Pancreas (tissue), 8 donors: Measurements from ENCODE around the gene HLA-DPB1. TPM values are rescaled to one million over a fixed set of nuclear protein-coding genes. Genes with fewer than 3 reads are reported as not detected.

Experiments used
- polyA plus RNA-seq, 2 donors: library from polyadenylated mRNA; stranded (reverse); fragments of 200-250 nt; gene quantifications; one replicate each; pipeline ENCODE4 v1.2.3, GENCODE V29; 2013
- total RNA-seq, 6 donors: library from RNA; stranded (reverse); fragmentation: NEBNext Ultra II Directional in 4 of 6; extraction: Animal tissue kit (Norgen Biotek cat#: 25700) in 4 of 6; gene quantifications; one replicate each; pipeline versions ENCODE4 v1.2.1 to v1.2.4, GENCODE V29; 2021 to 2023
- donor health status: healthy with polysubstance abuse.
- donor health status: DM: no; HTN: no; CAD: no; lungs with moderate emphysema.
- donor health status: DM: no; HTN: no; CAD: no.
- donor health status: Bipolar disorder and iron deficiency.
- donor health status: DM: yes; HTN: yes; CAD: no.
- donor health status: DM: no; HTN: no; CAD: no.
- donor health status: DM: no; HTN: no; CAD: no.
- donor health status: DM: yes; HTN: yes; CAD: no.

HLA-DPB1 gene
- total and polyA plus RNA-seq, 8 donors: 11.8 to 156 (median 18.8) TPM

Other genes starting within 250 kb of the HLA-DPB1 start
- 10 to 100 TPM in 4 of 6 donors, 1 to 10 TPM in 2; 5.0 to 23.1 (median 12.2) TPM for gene TAP2, start 237.3 kb upstream of the HLA-DPB1 start, total RNA-seq
- 10 to 100 TPM in 1 of 2 donors, 1 to 10 TPM in 1; 8.8 to 16.9 TPM for gene TAP2, start 237.3 kb upstream of the HLA-DPB1 start, polyA plus RNA-seq
- 10 to 100 TPM in 5 of 6 donors, 1 to 10 TPM in 1; 7.4 to 40.2 (median 11.8) TPM for gene PSMB8, start 231.9 kb upstream of the HLA-DPB1 start, total RNA-seq
- gene PSMB8, start 231.9 kb upstream of the HLA-DPB1 start, polyA plus RNA-seq: 10 to 100 TPM; 27.9 to 35.2 TPM
- gene TAP1, start 222.3 kb upstream of the HLA-DPB1 start, total RNA-seq: 10 to 100 TPM in 5 of 6 donors, 1 to 10 TPM in 1; 7.8 to 32.1 (median 11.6) TPM
- gene TAP1, start 222.3 kb upstream of the HLA-DPB1 start, polyA plus RNA-seq: 10 to 100 TPM; 18.8 to 28.5 TPM
- 10 to 100 TPM in 2 of 6 donors, 1 to 10 TPM in 4; 5.1 to 18.1 (median 5.8) TPM for gene PSMB9, start 221.8 kb upstream of the HLA-DPB1 start, total RNA-seq
- 10 to 100 TPM in 1 of 2 donors, 1 to 10 TPM in 1; 8.3 to 13.7 TPM for gene PSMB9, start 221.8 kb upstream of the HLA-DPB1 start, polyA plus RNA-seq
- gene HLA-DMB, start 135.0 kb upstream of the HLA-DPB1 start, total RNA-seq: 10 to 100 TPM in 2 of 6 donors, 1 to 10 TPM in 4; 1.9 to 42.6 (median 4.3) TPM
- gene HLA-DMB, start 135.0 kb upstream of the HLA-DPB1 start, polyA plus RNA-seq: 1 to 10 TPM; 2.7 to 6.2 TPM
- 10 to 100 TPM in 4 of 6 donors, 1 to 10 TPM in 2; 6.8 to 72.9 (median 17.0) TPM for gene HLA-DMA, start 122.9 kb upstream of the HLA-DPB1 start, total RNA-seq
- 10 to 100 TPM; 25.0 to 34.0 TPM for gene HLA-DMA, start 122.9 kb upstream of the HLA-DPB1 start, polyA plus RNA-seq
- 10 to 100 TPM; 50.5 to 98.4 (median 80.2) TPM for gene BRD2, start 107.4 kb upstream of the HLA-DPB1 start, total RNA-seq
- gene BRD2, start 107.4 kb upstream of the HLA-DPB1 start, polyA plus RNA-seq: 100 to 1,000 TPM in 1 of 2 donors, 10 to 100 TPM in 1; 94.3 to 128 TPM
- 10 to 100 TPM in 1 of 6 donors, 1 to 10 TPM in 3, under 1 TPM in 2; 0.60 to 16.5 (median 2.2) TPM for gene HLA-DOA, start 66.4 kb upstream of the HLA-DPB1 start, total RNA-seq
- under 1 TPM; 0.38 to 0.46 TPM for gene HLA-DOA, start 66.4 kb upstream of the HLA-DPB1 start, polyA plus RNA-seq
- 100 to 1,000 TPM in 1 of 6 donors, 10 to 100 TPM in 2, 1 to 10 TPM in 3; 8.7 to 162 (median 13.5) TPM for gene HLA-DPA1, start 2.3 kb upstream of the HLA-DPB1 start, total RNA-seq
- 1 to 10 TPM; 5.5 to 9.1 TPM for gene HLA-DPA1, start 2.3 kb upstream of the HLA-DPB1 start, polyA plus RNA-seq
- under 1 TPM; 0.15 to 0.75 (median 0.36) TPM for gene COL11A2, start 116.5 kb downstream of the HLA-DPB1 start, total RNA-seq
- gene COL11A2, start 116.5 kb downstream of the HLA-DPB1 start, polyA plus RNA-seq: 1 to 10 TPM; 2.9 to 3.1 TPM
- 10 to 100 TPM; 20.1 to 30.9 (median 21.9) TPM for gene RXRB, start 124.7 kb downstream of the HLA-DPB1 start, total RNA-seq
- gene RXRB, start 124.7 kb downstream of the HLA-DPB1 start, polyA plus RNA-seq: 10 to 100 TPM; 48.8 to 68.3 TPM
- gene SLC39A7, start 124.9 kb downstream of the HLA-DPB1 start, total RNA-seq: 10 to 100 TPM; 41.6 to 87.5 (median 64.5) TPM
- 100 to 1,000 TPM in 1 of 2 donors, 10 to 100 TPM in 1; 53.9 to 111 TPM for gene SLC39A7, start 124.9 kb downstream of the HLA-DPB1 start, polyA plus RNA-seq
- 10 to 100 TPM; 20.9 to 47.3 (median 31.4) TPM for gene HSD17B8, start 128.7 kb downstream of the HLA-DPB1 start, total RNA-seq
- 10 to 100 TPM; 36.2 to 47.4 TPM for gene HSD17B8, start 128.7 kb downstream of the HLA-DPB1 start, polyA plus RNA-seq
- gene RING1, start 132.5 kb downstream of the HLA-DPB1 start, total RNA-seq: 10 to 100 TPM; 15.0 to 28.0 (median 20.1) TPM
- gene RING1, start 132.5 kb downstream of the HLA-DPB1 start, polyA plus RNA-seq: 10 to 100 TPM; 47.4 to 57.6 TPM
- 10 to 100 TPM; 23.2 to 37.5 (median 24.8) TPM for gene VPS52, start 195.9 kb downstream of the HLA-DPB1 start, total RNA-seq
- gene VPS52, start 195.9 kb downstream of the HLA-DPB1 start, polyA plus RNA-seq: 10 to 100 TPM; 50.1 to 62.2 TPM
- gene RPS18, start 196.1 kb downstream of the HLA-DPB1 start, total RNA-seq: 1,000 to 10,000 TPM; 1,052 to 2,464 (median 1,700) TPM
- 1,000 to 10,000 TPM; 2,817 to 3,510 TPM for gene RPS18, start 196.1 kb downstream of the HLA-DPB1 start, polyA plus RNA-seq
- 1 to 10 TPM; 2.1 to 5.4 (median 2.6) TPM for gene B3GALT4, start 201.1 kb downstream of the HLA-DPB1 start, total RNA-seq
- gene B3GALT4, start 201.1 kb downstream of the HLA-DPB1 start, polyA plus RNA-seq: 1 to 10 TPM; 5.6 to 8.7 TPM
- gene WDR46, start 213.2 kb downstream of the HLA-DPB1 start, total RNA-seq: 10 to 100 TPM; 17.7 to 28.8 (median 26.2) TPM
- gene WDR46, start 213.2 kb downstream of the HLA-DPB1 start, polyA plus RNA-seq: 10 to 100 TPM; 90.1 to 96.8 TPM
- gene PFDN6, start 213.6 kb downstream of the HLA-DPB1 start, total RNA-seq: 10 to 100 TPM in 5 of 6 donors, 1 to 10 TPM in 1; 9.7 to 19.9 (median 19.0) TPM
- 100 to 1,000 TPM in 1 of 2 donors, 10 to 100 TPM in 1; 76.2 to 119 TPM for gene PFDN6, start 213.6 kb downstream of the HLA-DPB1 start, polyA plus RNA-seq
- gene RGL2, start 223.0 kb downstream of the HLA-DPB1 start, total RNA-seq: 10 to 100 TPM; 24.5 to 70.8 (median 30.2) TPM
- 100 to 1,000 TPM in 1 of 2 donors, 10 to 100 TPM in 1; 87.3 to 121 TPM for gene RGL2, start 223.0 kb downstream of the HLA-DPB1 start, polyA plus RNA-seq
- gene TAPBP, start 238.1 kb downstream of the HLA-DPB1 start, total RNA-seq: 100 to 1,000 TPM in 2 of 6 donors, 10 to 100 TPM in 4; 31.0 to 152 (median 41.2) TPM
- gene TAPBP, start 238.1 kb downstream of the HLA-DPB1 start, polyA plus RNA-seq: 10 to 100 TPM; 28.0 to 60.6 TPM
- gene ZBTB22, start 241.8 kb downstream of the HLA-DPB1 start, total RNA-seq: 10 to 100 TPM in 2 of 6 donors, 1 to 10 TPM in 4; 6.7 to 13.1 (median 9.3) TPM
- gene ZBTB22, start 241.8 kb downstream of the HLA-DPB1 start, polyA plus RNA-seq: 10 to 100 TPM; 10.8 to 14.3 TPM
- gene DAXX, start 247.0 kb downstream of the HLA-DPB1 start, total RNA-seq: 10 to 100 TPM; 12.9 to 22.5 (median 15.6) TPM
- 10 to 100 TPM; 18.1 to 24.6 TPM for gene DAXX, start 247.0 kb downstream of the HLA-DPB1 start, polyA plus RNA-seq